ENCODE measurements around the gene HECTD4.
"Not testable (repeated sequence)": the region's sequence is repeated elsewhere in the genome, so short reads cannot be mapped to it uniquely, and the experiment has no call there.

HECTD4 gene

GRCh38 chr12:112256780-112257179 lies 125.5 kb downstream of the HECTD4 start:
- DNase-seq = no peak

GRCh38 chr12:112252184-112252583 lies 130.0 kb downstream of the HECTD4 start:
- no peak for DNase-seq

DNA sequence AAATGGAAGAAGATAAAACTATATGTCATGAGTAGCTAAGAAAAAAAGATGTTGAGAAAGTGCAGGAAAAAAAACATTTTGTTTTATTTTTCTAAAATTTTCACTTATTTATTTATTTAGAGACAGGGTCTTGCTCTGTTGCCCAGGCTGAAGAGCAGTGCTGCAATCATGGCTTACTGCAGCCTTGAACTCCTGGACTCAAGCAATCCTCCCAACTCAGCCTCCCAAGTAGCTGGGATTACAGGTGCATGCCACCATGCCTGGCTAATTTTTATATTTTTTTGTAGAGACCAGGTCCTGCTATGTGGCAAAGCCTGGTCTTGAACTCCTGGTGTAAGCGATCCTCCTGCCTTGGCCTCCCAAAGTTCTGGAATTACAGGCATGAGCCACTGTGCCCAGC lies 137.3 kb downstream of the HECTD4 start:
- DNase-seq = not testable (repeated sequence)

DNA sequence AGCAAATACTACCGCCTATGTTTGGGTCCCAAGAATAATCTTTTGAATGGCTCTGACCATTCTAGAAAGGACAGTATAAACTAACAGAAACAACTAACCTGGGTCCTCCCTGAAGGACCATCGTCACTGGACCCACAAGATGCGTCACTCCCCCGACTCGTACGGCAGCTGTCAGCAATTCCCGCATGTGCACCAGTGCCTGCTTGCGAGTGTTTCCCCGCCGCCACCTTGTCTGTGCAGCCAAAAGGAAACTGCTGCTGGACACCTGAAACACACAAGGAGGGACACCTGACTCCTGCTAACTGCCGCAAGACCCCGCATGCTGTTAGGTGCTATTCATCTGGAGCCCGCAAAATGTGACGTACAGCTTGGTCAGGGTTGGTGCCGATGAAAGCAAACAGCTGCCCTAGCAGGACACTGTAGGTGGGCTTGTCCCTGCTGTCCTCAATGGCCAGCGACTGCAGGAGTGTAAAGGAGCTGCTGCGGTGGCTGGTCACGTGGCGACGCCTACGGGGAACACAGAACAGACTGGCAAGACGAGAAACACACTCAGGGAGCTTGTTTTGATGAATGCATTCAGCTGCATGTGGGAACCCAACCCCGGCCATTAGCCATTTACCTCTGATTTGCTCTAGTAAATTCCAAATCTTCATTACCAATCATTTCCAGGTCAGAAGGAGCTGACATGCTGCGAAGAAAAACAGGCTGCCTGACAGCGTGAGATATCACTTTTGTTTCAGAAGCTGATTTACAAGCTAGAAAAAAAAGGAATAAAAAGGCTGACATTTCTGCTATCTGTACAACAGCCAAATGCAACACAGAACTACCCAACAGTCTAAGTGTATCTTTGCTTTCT lies 138.7 kb downstream of the HECTD4 start:
- no peak for DNase-seq

GRCh38 chr12:112241176-112241575 lies 141.1 kb downstream of the HECTD4 start:
- DNase-seq = no peak

DNA sequence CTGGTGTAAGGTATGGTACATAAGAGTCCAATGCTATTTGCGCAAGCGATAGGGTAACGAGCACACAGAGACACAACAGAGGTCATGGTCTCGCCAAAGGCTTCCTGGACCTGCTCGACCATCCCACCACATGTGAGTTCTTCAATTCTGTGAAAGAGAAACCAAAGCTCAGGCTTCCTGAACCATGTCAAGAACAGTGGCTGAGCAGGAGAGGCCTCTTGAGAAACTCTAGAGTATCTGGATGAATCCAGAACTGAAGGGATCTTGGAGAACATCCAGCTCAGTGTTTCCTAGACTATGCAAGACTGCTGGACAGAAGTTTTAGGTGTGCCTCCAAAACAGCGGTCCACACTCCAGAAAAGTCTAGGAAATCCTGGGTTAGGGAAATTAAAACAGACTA lies 142.3 kb downstream of the HECTD4 start:
- no peak for DNase-seq

GRCh38 chr12:112239020-112239419 lies 143.2 kb downstream of the HECTD4 start:
- no peak for DNase-seq

- DNase-seq = no peak
Observed at GRCh38 chr12:112238441-112238840, 143.8 kb downstream of the HECTD4 start.

- no peak for DNase-seq
Observed at GRCh38 chr12:112236786-112237185, 145.4 kb downstream of the HECTD4 start.

DNA sequence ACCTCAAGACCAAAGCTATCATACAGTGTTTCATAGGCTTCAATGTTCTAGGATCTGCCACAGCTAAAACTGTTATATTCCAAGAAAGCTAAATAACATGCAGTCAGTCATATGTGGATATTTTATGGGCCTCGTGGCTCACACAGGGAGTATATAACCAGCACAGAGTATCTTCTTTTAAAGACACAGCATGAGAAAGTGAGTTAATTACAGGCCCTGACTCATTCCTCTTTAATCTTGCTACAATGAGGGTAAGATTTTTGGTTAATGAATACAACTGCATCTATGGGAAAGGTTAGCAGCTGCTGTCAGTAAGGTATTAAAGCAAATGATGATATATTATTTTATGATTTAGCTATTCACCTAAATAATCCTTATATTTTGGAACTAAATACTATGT lies 145.8 kb downstream of the HECTD4 start:
- no peak for DNase-seq

- DNase-seq = no peak
Observed at GRCh38 chr12:112234303-112234702, 147.9 kb downstream of the HECTD4 start.

DNA sequence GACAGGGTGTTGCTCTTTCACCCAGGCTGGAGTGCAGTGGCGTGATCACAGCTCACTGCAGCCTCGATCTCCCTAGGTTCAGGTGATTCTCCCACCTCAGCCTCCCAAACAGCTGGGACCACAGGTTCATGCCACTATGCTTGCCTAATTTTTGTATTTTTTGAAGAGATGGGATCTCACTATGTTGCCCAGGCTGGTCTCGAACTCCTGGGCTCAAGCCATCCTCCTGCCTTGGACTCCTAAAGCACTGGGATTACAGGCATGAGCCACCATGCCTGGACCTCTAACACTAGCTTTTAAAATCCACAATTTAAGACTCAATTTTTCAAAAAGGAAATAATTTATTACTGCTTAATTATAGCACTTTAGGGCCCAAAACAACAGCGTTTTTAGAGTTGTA lies 149.0 kb downstream of the HECTD4 start:
- no peak for DNase-seq

GRCh38 chr12:112230136-112230535 lies 152.1 kb downstream of the HECTD4 start:
- no peak for DNase-seq

GRCh38 chr12:112226768-112227167 lies 155.5 kb downstream of the HECTD4 start:
- no peak for DNase-seq

DNA sequence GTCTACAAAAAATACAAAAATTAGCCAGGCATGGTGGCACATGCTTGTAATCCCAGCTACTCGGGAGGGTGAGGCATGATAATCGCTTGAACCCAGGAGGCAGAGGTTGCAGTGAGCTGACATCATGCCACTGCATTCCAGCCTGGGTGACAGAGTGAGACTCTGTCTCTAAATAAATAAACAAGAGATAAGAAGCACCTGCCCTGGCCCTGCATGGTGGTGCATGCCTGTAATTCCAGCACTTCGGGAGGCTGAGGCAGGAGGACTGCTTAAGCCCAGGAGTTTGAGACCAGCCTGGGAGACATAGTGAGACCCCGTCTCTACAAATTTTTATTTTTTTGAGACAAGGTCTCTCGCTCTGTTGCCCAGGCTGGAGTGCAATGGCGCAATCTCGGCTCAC lies 161.6 kb downstream of the HECTD4 start:
- not testable (repeated sequence) for DNase-seq

DNA sequence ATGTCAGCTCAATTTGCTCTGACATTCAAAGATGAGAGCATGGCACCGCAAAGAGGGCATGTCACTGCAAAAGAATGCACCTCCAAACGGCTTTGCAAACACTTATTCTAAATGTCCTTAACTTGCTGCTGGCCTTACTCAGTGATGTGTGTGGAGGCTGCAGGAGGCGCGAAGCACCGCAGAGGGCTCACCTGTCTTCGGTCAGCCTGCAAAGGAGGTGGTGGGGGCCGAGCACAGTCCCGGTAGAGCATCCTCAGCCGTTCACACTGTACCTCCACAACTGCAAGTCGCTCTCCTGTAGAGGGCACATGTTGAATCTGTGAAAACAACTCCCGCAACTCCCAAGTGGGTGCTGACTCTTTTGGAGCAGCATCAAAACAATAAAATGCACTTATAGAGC lies 163.0 kb downstream of the HECTD4 start:
- DNase-seq = no peak

- no peak for DNase-seq
Observed at GRCh38 chr12:112218150-112218549, 164.1 kb downstream of the HECTD4 start.

GRCh38 chr12:112217647-112218046 lies 164.6 kb downstream of the HECTD4 start:
- no peak for DNase-seq

DNA sequence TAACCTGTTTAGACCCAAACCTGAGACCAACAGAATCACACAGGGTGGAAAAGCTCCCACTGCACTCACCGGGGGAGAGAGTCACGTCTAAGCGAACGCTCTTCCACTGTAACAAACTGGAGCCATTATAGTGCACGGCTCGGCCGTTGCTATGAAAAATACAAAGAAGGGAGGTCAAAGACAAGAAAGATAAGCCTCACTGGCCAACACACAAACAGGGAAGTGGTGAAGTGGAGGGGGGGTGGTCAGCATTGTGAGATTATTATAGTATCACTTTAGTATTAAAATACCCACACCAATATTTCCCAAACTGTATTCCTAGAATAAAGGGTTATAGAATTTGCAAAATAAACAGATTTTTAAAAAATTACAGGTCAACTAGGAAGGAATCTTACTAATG lies 166.0 kb downstream of the HECTD4 start:
- no peak for DNase-seq

- DNase-seq = no peak
Observed at GRCh38 chr12:112214064-112214463, 168.2 kb downstream of the HECTD4 start.

DNA sequence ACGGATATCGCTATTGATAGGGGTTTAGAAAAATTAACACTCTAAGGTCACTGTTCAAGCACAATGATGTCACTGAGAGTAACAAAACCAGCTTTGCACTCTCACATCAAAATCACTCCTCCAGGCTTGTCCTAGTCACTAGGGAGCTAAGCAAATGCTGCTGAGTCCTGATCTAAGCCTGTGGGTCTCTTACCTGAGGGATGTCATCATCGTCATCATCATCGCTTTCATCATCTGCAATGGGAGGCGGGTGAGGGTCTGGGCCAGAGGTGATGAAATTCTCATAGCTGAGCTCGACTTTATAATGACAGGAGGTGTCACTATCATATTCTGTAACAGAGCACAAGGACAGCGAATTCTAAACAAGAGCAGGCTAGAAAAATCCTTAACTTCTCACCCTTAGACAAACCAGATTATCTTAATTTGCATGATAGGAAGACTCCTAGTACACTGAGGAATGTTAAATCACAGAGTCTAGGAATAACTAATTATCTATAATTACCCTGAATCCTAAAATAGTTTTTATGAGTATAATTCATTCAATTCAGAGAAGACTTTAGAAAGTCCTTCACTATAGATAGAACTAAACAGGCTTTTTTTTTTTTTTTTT lies 173.8 kb downstream of the HECTD4 start:
- no peak for DNase-seq

GRCh38 chr12:112207397-112207924 lies 174.8 kb downstream of the HECTD4 start:
- no peak for DNase-seq

- DNase-seq = no peak
Observed at GRCh38 chr12:112206944-112207343, 175.3 kb downstream of the HECTD4 start.

- no peak for DNase-seq
Observed at GRCh38 chr12:112199136-112199535, 183.1 kb downstream of the HECTD4 start.
